LHCN-M2 (cell line): ENCODE measurements around the gene ZACN. TPM values are rescaled to one million over a fixed set of nuclear protein-coding genes. Genes with fewer than 3 reads are reported as not detected.

ENCODE experiments used
- DNase-seq: peaks from one replicate; pipeline ENCODE4 v3.0.0-alpha.2; 2012; ENCODE audit warnings: low read depth
- total RNA-seq: library from RNA; depleted of rRNA; stranded (reverse); fragments of >200 nt; gene quantifications from 2 replicates; pipeline ENCODE4 v1.2.3, GENCODE V29; 2014; rRNA removed

ZACN gene
- total RNA-seq, 1 experiment from 2014 or later, result not detected

- DNase-seq, result no peak
These were observed 53.0 kb downstream of the ZACN start for GRCh38 chr17:76131692-76132573.

Other genes with a start within 250 kb of the ZACN start
- gene UNC13D, start 234.8 kb upstream of the ZACN start, total RNA-seq, result 0.69 and 0.71 TPM in 2 replicates
- gene WBP2, start 223.8 kb upstream of the ZACN start, total RNA-seq, result 27.6 and 33.3 TPM in 2 replicates
- gene TRIM47, start 200.6 kb upstream of the ZACN start, total RNA-seq, result 11.8 and 11.9 TPM in 2 replicates
- 29.6 and 32.5 TPM in 2 replicates for gene TRIM65, start 182.2 kb upstream of the ZACN start, total RNA-seq
- 28.7 and 37.1 TPM in 2 replicates for gene MRPL38, start 174.3 kb upstream of the ZACN start, total RNA-seq
- gene FBF1, start 138.1 kb upstream of the ZACN start, total RNA-seq, result 19.7 and 20.7 TPM in 2 replicates
- gene ACOX1, start 100.0 kb upstream of the ZACN start, total RNA-seq, result 30.5 and 36.2 TPM in 2 replicates
- gene TEN1, start 99.9 kb upstream of the ZACN start, total RNA-seq, result 16.7 and 18.5 TPM in 2 replicates
- 2.9 and 3.8 TPM in 2 replicates for gene CDK3, start 78.3 kb upstream of the ZACN start, total RNA-seq
- not detected in 2 replicates for gene EVPL, start 51.9 kb upstream of the ZACN start, total RNA-seq
- gene SRP68, start 6.7 kb upstream of the ZACN start, total RNA-seq, result 27.3 and 29.3 TPM in 2 replicates
- gene GALR2, start 4.4 kb upstream of the ZACN start, total RNA-seq, result 0.13 TPM in 1 of 2 replicates, not detected in the other
- 83.5 and 83.7 TPM in 2 replicates for gene EXOC7, start 24.6 kb downstream of the ZACN start, total RNA-seq
- gene FOXJ1, start 62.1 kb downstream of the ZACN start, total RNA-seq, result 0.26 TPM in 1 of 2 replicates, not detected in the other
- gene RNF157, start 161.3 kb downstream of the ZACN start, total RNA-seq, result 2.8 and 3.0 TPM in 2 replicates
- 8.7 and 9.0 TPM in 2 replicates for gene UBALD2, start 186.2 kb downstream of the ZACN start, total RNA-seq
- 1.4 and 2.6 TPM in 2 replicates for gene QRICH2, start 229.1 kb downstream of the ZACN start, total RNA-seq